ENCODE measurements around the gene SMCP.

The SMCP gene

GRCh38 chr1:152886758-152887409, 8.8 kb downstream of the SMCP start:
- no peak for DNase-seq

GRCh38 chr1:152888126-152888525, 10.0 kb downstream of the SMCP start:
- DNase-seq, result no peak

GRCh38 chr1:152899027-152899426, 20.9 kb downstream of the SMCP start:
- DNase-seq, result no peak

DNA sequence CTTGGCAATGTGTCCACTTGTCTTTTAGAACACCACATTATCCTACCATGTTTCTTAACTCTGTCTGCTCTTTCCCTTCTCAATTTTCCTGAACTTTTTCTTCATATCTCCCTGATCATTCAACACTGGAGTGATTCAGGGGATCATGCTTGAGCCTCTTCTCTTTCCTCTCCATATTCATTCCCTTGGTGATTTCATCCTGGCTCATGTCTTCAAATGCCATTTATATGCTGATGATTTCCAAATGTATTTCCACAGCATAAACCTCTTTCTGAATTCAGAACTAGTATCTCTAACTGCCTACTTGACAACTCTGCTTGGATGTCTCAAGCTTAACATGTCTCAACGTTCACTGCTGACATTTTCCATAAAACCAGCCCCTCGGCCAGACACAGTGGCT, 21.8 kb downstream of the SMCP start:
- no peak for DNase-seq

DNA sequence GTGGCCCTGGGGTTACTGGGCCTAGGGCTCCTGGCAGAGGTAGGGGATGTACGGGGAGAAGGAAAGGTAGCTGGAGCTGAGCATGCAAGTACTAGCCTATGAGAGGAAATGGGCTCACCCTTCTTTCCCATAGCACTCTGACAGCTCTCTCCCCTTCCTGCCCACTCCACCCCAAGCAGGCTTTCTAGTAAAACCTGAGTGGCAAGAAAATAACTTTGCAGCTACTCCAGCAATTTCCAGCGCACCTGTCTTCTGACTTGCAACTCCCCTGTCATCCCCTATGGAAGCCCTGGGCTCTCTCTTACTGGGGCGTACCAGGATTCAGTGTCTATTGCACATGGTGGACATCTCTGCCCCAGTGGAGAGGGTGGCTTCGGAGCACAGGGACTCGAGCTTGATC, 23.5 kb downstream of the SMCP start:
- DNase-seq, result no peak

DNA sequence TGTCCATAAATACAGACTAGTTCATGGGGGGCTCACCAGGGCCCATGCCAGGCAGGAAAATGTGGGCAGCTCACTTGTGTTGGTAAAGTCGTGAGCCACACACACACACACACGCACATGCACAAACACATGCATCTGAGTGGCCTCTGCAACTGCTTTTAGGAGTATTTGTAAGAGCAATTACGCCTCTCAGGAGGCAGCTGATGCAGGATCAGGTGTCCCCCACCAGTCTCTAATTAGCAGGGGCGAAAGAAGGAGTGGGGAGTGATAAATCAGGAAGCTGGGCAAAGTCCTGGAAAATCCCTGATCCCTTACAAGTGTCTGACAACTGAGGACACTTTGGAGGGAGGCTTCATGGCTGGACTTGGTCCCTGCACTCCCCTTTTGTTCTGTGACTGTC, 24.5 kb downstream of the SMCP start:
- no peak for DNase-seq

- no peak for DNase-seq
Measured at GRCh38 chr1:152904688-152905440, 26.7 kb downstream of the SMCP start.

DNA sequence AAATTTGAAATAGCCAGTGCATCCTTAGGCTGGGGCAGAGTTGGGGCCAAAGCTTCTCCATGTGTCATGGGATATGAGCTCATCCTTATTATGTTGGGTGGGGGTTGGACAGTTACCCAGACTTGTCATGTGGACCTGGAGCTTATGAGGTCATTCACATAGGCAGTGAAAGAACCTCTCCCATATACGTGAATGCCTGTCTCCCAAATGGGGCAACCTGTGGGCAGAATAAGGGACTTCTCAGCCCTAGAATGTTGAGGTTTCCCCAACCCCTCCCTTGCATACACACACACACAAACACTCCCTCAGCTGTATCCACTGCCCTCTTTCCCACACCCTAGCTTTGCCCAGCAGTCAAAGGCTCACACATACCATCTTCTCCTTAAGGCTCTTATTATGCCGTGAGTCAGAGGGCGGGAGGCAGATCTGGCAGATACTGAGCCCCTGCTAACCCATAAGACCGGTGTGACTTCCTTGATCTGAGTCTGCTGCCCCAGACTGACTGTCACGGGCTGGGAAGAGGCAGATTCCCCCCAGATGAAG, 28.0 kb downstream of the SMCP start:
- DNase-seq, result no peak

DNA sequence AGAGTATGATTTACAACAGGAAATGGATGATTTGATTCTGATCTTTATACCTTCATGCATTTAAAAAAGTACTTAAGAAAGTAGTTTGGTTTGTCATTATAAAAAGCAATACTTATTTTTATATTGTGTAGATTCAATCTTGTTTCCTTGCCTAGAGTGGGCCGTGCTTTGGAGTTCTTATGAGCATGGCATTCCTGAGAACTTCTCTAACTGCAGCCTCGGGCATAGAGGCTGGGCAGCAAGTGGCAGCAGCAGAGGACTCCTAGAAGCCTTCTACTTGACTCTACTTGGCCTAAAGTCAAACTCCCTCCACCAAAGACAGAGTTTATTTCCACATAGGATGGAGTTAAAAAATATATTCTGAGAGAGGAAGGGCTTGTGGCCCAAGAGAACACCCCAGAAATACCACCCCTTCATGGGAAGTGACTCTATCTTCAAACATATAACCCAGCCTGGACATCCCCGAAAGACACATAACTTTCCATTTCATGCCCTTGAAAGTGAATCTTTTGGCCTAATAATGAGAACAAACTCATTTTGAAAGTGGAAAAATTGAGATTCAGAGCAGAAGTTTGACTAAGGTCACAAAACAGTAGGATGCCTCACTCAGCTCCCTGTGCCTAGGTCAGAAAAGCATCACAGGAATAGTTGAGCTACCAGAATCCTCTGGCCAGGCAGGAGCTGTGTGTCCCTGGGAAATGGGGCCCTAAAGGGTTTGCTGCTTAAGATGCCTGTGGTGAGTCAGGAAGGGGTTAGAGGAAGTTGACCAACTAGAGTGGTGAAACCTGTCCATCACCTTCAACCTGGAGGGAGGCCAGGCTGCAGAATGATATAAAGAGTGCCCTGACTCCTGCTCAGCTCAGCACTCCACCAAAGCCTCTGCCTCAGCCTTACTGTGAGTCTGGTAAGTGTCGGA, 29.8 kb downstream of the SMCP start, which contains the start of gene IVL:
Gene IVL, plus strand, starts transcription at position 861 of the 916 bp plus-strand sequence. CDS start 1,252 bp downstream, outside the sequence.
- no peak for DNase-seq

- DNase-seq, result no peak
Measured at GRCh38 chr1:152909206-152909605, 31.1 kb downstream of the SMCP start.

GRCh38 chr1:152912471-152912870, 34.3 kb downstream of the SMCP start:
- no peak for DNase-seq

DNA sequence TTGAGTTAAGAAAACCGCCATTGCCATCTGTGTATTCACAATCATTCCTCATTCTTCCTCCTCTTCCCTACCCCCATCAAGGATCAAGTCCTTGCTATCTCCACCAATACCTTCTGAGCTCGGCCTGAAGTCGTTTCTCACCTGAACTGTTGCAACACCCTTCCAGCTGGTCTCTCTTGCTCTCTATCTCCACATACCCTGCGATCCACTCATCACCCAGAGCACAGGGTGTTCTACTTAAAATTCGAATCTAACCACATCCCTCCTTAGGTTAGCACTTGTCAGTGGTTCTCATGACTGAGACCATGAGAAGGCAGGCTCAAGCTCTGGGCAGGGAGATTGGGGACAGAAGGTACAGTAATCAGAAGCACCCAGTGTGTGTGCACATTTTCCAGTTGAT, 34.8 kb downstream of the SMCP start:
- no peak for DNase-seq

GRCh38 chr1:152917794-152918193, 39.7 kb downstream of the SMCP start:
- DNase-seq, result no peak

DNA sequence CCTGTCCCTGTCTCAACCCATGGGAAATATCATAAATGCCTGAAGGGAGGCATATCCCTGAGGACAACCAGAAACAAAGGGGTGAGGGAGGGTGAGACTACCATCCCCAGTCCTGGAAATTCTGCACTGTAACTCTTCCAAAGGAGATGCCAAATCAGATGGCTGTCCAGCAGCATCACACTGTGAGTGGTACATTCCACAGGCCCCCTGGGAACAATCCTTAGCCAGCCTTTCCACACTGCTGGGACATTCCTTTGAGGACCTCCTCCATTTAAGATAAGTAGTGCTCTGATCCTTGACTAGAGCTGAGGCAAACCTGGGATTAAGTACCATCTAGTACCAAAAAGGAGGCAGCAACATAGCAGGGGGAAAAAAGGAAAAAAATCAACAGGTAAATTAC, 40.9 kb downstream of the SMCP start:
- no peak for DNase-seq

DNA sequence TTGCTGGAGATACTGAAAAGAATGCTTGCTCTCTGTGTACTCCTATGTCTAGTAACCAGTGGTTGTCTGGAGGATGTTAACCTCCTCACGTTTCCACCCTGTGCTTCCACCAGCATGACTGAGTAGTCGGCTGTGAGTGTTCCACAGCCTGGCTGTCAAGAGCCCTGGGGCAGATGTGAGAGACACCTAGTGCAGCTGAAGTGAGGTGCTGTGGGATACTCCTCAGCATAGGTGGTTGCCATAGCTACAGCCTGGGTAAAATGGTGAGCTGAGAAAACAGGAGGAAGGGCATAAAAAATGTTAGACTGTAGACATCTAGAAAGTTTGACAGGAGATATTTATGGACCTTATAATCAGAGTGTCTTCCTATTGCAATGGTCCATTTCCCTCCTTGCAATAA, 46.1 kb downstream of the SMCP start:
- DNase-seq, result no peak

GRCh38 chr1:152926091-152926490, 48.0 kb downstream of the SMCP start:
- no peak for DNase-seq

DNA sequence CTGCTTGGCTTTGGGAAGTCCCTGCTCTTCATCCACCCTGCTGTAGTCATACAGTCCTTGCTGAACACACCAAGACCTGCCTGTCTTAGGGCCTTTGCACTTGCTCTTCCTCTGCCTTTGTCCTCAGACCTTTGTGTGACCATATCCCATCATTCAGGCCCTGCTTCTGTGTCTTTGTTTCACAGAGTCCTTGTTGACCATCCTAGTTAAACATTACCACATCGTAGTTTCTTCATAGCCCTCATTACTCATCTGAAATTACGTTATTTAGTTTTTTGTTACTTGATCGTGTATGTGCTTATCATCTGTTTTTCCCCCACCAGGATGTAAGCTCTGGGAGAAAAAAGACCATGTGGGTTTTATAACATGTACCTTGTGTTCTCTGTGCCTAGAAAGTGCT, 50.5 kb downstream of the SMCP start:
- DNase-seq, result no peak

- no peak for DNase-seq
Measured at GRCh38 chr1:152932170-152932811, 54.2 kb downstream of the SMCP start.

GRCh38 chr1:152933196-152933595, 55.1 kb downstream of the SMCP start:
- DNase-seq, result no peak
